Limb (tissue), 2 donors: ENCODE measurements around the gene SEPTIN8.

Source experiments
- DNase-seq, 2 donors: peaks; one replicate each; pipeline ENCODE4 v3.0.0-alpha.2; 2016; ENCODE audit errors: extremely low spot score in 2 of 2

The SEPTIN8 gene

GRCh38 chr5:132765311-132766019, 11.6 kb downstream of the SEPTIN8 start:
- DNase-seq: no peak

GRCh38 chr5:132764671-132765238, 12.3 kb downstream of the SEPTIN8 start:
- no peak for DNase-seq

- no peak for DNase-seq
Measured at GRCh38 chr5:132764051-132764450, 13.0 kb downstream of the SEPTIN8 start.

GRCh38 chr5:132763181-132764036, 13.6 kb downstream of the SEPTIN8 start:
- no peak for DNase-seq

GRCh38 chr5:132762246-132763000, 14.6 kb downstream of the SEPTIN8 start:
- DNase-seq: no peak

- no peak for DNase-seq
Measured at GRCh38 chr5:132761321-132762240, 15.5 kb downstream of the SEPTIN8 start.

- no peak for DNase-seq
Measured at GRCh38 chr5:132760601-132761317, 16.3 kb downstream of the SEPTIN8 start.

- no peak for DNase-seq
Measured at GRCh38 chr5:132760049-132760420, 17.0 kb downstream of the SEPTIN8 start.

GRCh38 chr5:132759114-132760048, 17.7 kb downstream of the SEPTIN8 start:
- DNase-seq: no peak

GRCh38 chr5:132758451-132758850, 18.6 kb downstream of the SEPTIN8 start:
- no peak for DNase-seq

- DNase-seq: no peak
Measured at GRCh38 chr5:132756542-132756941, 20.5 kb downstream of the SEPTIN8 start.

GRCh38 chr5:132754947-132755346, 22.1 kb downstream of the SEPTIN8 start:
- no peak for DNase-seq

GRCh38 chr5:132754111-132754510, 22.9 kb downstream of the SEPTIN8 start:
- DNase-seq: no peak

- DNase-seq: no peak
Measured at GRCh38 chr5:132753135-132753987, 23.7 kb downstream of the SEPTIN8 start.

GRCh38 chr5:132752581-132753125, 24.4 kb downstream of the SEPTIN8 start:
- DNase-seq: no peak

- DNase-seq: no peak
Measured at GRCh38 chr5:132751971-132752580, 25.0 kb downstream of the SEPTIN8 start.

GRCh38 chr5:132751444-132751843, 25.6 kb downstream of the SEPTIN8 start:
- DNase-seq: no peak
